ENCODE results near the gene KDM4C. TPM values are rescaled to one million over a fixed set of nuclear protein-coding genes. Genes with fewer than 3 reads are reported as not detected.

KDM4C gene
- total RNA-seq, 1 experiment from 2014 or later, result 16.8 TPM

GRCh38 chr9:6757132-6757455, 679 bp upstream of the KDM4C start:
- Histone ChIP-seq H3K4me2 (ENCODE audit: low read length) (peak overlapping the region; percentile 98), H3K9me3 (ENCODE audit: control insufficient read depth in 1 of 2, insufficient read depth in 1 of 2, low read depth in 1 of 2, low read length in 2 of 2) (no peaks in the 10 kb centered on the region), H3K79me2 (ENCODE audit: insufficient read depth, low read length) (peaks cover 34% of the 10 kb centered on the region), H4K20me1 (ENCODE audit: insufficient read depth) (no peaks in the 10 kb centered on the region), H3K36me3 (ENCODE audit: control insufficient read depth in 1 of 2, insufficient read depth in 2 of 2, low read length in 2 of 2) (no peaks in the 10 kb centered on the region), H3K27me3 (ENCODE audit: insufficient read depth, low read length) (no peaks in the 10 kb centered on the region), H3K9me2 (ENCODE audit: insufficient read depth) (no peaks in the 10 kb centered on the region), H3K9ac (ENCODE audit: low read length) (peak overlapping the region; percentile 75), H3K4me1 (ENCODE audit: control insufficient read depth in 1 of 2, insufficient read depth in 2 of 2, low read length in 2 of 2) (peaks cover 7 to 23% of the 10 kb centered on the region in 2 experiments; a peak in 3 of 4 replicates), H3K4me3 (replicated peaks in 1 of 2; ENCODE audit: low read depth in 1 of 2, low read length in 2 of 2) (peak overlapping the region; percentile 81 to 91), H3K27ac (ENCODE audit: low read depth, low read length) (peak overlapping the region; percentile 91), H2AFZ (ENCODE audit: low read depth, low read length, poor library complexity, severe bottlenecking) (peak overlapping the region; percentile 87)
- peak; percentile 75 for DNase-seq (ENCODE audit: low read depth, low spot score)
- no TSS peak for BruUV-seq (replicated peaks)
- intact Hi-C loops (cut with micrococcal nuclease), result loop anchor here (10.0 kb wide), 1 partner anchor 342 kb away; the partner anchor contains the start of gene UHRF2
- ChIA-PET RAD21 (ENCODE audit: low non-redundant PET in 1 of 2, low total read pairs in 2 of 2, uncharacterized antibody in 2 of 2, unreplicated experiment in 2 of 2) (no interaction called here), CTCF (no interaction called here), POLR2A (interaction anchor here (1.6 kb wide), 2 partner anchors 9 to 733 kb away, joined by 3 read pairs; no protein-coding TSS in a partner anchor)
- peak; percentile 29; the same call in 1 of the 2 replicates for TF ChIP-seq SP1 (IDR thresholded peaks at IDR 0.05; ENCODE audit: low read depth)
- no peak for TF ChIP-seq REST (IDR thresholded peaks at IDR 0.05; ENCODE audit: low read depth)
- TF ChIP-seq CEBPB (IDR thresholded peaks at IDR 0.05; ENCODE audit: low read depth), result no peak
- TF ChIP-seq JUND (IDR thresholded peaks at IDR 0.05), result peak; percentile 63
- no peak for TF ChIP-seq CBX3 (IDR thresholded peaks at IDR 0.05; ENCODE audit: low read depth)
- TF ChIP-seq FOSL1 (IDR thresholded peaks at IDR 0.05; ENCODE audit: low read depth), result peak; percentile 42; the same call in 1 of the 2 replicates
- peak; percentile 72 for ATAC-seq

- BruUV-seq (replicated peaks), result no TSS peak
- no peaks in the 10 kb centered on the region for H4K20me1 ChIP-seq (ENCODE audit: insufficient read depth)
- intact Hi-C loops (cut with micrococcal nuclease), result loop anchor here (2.0 to 10.0 kb wide), 2 partner anchors 77 to 343 kb away; partner anchors contain the start of gene UHRF2
- ChIA-PET POLR2A (interaction anchor here (0.6 to 1.6 kb wide), 4 partner anchors 9 to 734 kb away, joined by 3 to 5 read pairs (median 3); no protein-coding TSS in a partner anchor), RAD21 (ENCODE audit: low non-redundant PET in 1 of 2, low total read pairs in 2 of 2, uncharacterized antibody in 2 of 2, unreplicated experiment in 2 of 2) (interaction anchor here (0.6 to 0.7 kb wide), 2 partner anchors 22 to 182 kb away, joined by 3 read pairs; no protein-coding TSS in a partner anchor), CTCF (interaction anchor here (0.8 to 1.0 kb wide), 2 partner anchors 72 to 91 kb away, joined by 3 read pairs; no protein-coding TSS in a partner anchor)
- peak overlapping the region; percentile 98 for H3K4me2 ChIP-seq (ENCODE audit: low read length)
- no peak overlapping the region for H2AFZ ChIP-seq (ENCODE audit: low read depth, low read length, poor library complexity, severe bottlenecking)
- peak overlapping the region; percentile 91 for H3K27ac ChIP-seq (ENCODE audit: low read depth, low read length)
- no peaks in the 10 kb centered on the region for H3K36me3 ChIP-seq (ENCODE audit: control insufficient read depth in 1 of 2, insufficient read depth in 2 of 2, low read length in 2 of 2)
- no peaks in the 10 kb centered on the region for H3K27me3 ChIP-seq (ENCODE audit: insufficient read depth, low read length)
- ATAC-seq (peak; percentile 32), DNase-seq (ENCODE audit: low read depth, low spot score) (no peak)
- H3K79me2 ChIP-seq (ENCODE audit: insufficient read depth, low read length), result peaks cover 41% of the 10 kb centered on the region
- no peak for TF ChIP-seq EGR1 (IDR thresholded peaks at IDR 0.05; ENCODE audit: low read depth)
- no peak for TF ChIP-seq JUND (IDR thresholded peaks at IDR 0.05)
- TF ChIP-seq CTCF (IDR thresholded peaks at IDR 0.05 in 2 of 3, conservative IDR thresholded peaks at IDR 0.05 in 1 of 3; ENCODE audit: borderline replicate concordance in 1 of 3, insufficient read depth in 1 of 3, low read depth in 2 of 3, low read length in 2 of 3), result no peak
- TF ChIP-seq RAD21 (IDR thresholded peaks at IDR 0.05; ENCODE audit: low read depth), result no peak
- TF ChIP-seq TCF7L2 (IDR thresholded peaks at IDR 0.05; ENCODE audit: borderline replicate concordance, extremely low read depth, insufficient read depth, insufficient read length), result no peak
- H3K9me2 ChIP-seq (ENCODE audit: insufficient read depth), result no peaks in the 10 kb centered on the region
- peak overlapping the region; percentile 81 to 91 for H3K4me3 ChIP-seq (replicated peaks in 1 of 2; ENCODE audit: low read depth in 1 of 2, low read length in 2 of 2)
- peaks cover 7 to 23% of the 10 kb centered on the region in 2 experiments; a peak in 3 of 4 replicates for H3K4me1 ChIP-seq (ENCODE audit: control insufficient read depth in 1 of 2, insufficient read depth in 2 of 2, low read length in 2 of 2)
- peak overlapping the region; percentile 75 for H3K9ac ChIP-seq (ENCODE audit: low read length)
- no peaks in the 10 kb centered on the region for H3K9me3 ChIP-seq (ENCODE audit: control insufficient read depth in 1 of 2, insufficient read depth in 1 of 2, low read depth in 1 of 2, low read length in 2 of 2)
Measured at GRCh38 chr9:6758248-6758497, 400 bp downstream of the KDM4C start.
